Breast epithelium (tissue), 3 donors: ENCODE results near the gene UBA5.

Experiments used
- CTCF ChIP-seq, 3 donors: fragments of 450-650 bp; IDR thresholded peaks; one replicate each; pipeline ENCODE4 v1.5.1; 2016 to 2017; ENCODE audit warnings: antibody characterized with exemption in 3 of 3, mild to moderate bottlenecking in 3 of 3, moderate library complexity in 3 of 3
- POLR2AphosphoS5 ChIP-seq, 3 donors: sonication (generic); formaldehyde crosslinking; IDR thresholded peaks; one replicate each; pipeline ENCODE4 v1.6.1; 2017; ENCODE audit warnings: antibody characterized with exemption in 3 of 3

DNA sequence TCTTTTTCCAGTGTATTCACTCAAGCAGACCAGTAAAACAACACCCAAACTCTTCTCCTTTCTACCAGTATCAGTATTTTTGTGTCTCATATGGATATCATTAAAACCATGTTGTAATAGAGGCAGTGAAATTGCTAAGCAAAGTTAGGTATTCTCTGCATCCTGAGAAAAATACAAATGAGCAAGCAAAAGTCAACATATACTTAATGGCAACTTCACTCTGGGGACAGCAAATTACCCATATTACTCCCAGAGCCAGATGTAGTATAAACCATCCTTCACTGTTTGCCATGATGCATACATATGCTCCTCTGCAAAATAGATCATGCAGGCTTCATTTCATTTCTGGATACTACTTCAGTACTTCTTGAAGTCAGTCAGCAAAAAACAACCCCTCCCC lies 22.1 kb downstream of the UBA5 start:
- TF ChIP-seq POLR2AphosphoS5 (IDR thresholded peaks at IDR 0.05) (no peak), CTCF (IDR thresholded peaks at IDR 0.05) (no peak)
